Hematopoietic multipotent progenitor cell treated with erythropoietin and hydrocortisone succinate and interleukin-3 and kit ligand, for 6 days (in vitro differentiated cells): Measurements from ENCODE around the gene NNAT.

Experiments used
- DNase-seq: peaks from one replicate; pipeline ENCODE4 v3.0.0-alpha.2; 2015

NNAT gene

DNA sequence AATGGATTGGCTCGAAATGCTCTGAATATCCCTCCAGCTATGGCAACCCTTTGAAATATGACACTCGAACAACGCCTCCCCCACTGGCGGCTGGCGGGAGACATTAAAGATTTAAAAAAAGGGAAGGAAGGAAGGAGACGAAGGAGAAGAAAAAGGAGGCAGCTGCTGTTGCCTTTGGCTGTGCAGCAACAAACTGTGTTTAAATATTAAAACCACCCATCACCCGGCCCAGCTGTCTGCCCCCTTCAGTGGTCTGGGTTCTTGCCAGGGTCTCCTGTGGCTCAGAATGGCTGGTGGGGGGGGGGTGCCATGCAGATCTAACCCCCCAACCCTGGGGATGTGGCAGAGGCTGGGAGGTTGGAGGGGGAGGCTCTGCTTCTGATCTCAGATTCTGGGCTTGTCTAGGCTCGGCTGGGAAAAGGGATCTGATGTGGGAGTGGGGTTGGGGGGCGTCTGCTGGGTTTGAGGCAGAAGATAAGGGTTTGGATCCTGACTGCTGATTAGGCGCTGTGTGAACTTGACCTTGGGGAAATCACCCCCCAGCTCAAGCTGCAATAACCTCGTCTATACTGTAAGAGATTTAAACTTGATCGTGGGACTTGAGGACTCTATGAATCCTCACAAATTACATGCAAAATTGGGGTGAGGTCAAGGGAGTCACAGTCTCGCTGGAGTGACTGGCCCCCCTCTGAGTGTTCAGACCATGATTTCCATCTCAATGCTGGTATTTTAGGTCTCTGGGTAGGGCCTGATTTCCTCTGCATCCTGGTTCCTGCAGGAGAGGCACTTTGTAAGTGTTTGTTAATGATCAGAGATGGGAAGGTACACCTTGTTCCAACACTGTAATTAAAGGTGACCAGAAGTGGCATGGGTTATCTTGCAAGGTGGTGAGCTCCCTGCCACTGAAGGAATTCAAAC, 46.9 kb downstream of the NNAT start:
- DNase-seq = peak; percentile 11

DNA sequence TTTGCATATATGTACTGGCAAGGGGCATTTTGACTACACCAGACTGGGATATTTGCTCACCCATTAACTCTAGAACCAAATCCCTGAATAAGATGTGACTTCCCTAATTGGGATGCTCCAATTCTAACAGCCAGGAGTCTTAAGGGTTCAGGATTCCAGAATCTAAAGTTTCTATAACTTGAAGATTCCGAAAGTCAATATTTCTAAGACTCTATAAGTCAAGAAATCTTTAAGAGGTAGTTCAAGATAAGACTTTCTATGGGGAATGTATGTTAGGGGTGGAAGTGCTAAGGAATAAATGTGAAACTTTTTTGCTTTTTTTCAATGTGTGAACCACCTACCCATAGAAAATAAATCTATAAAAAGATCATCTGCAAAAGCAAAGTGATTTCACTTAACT, 49.4 kb downstream of the NNAT start:
- DNase-seq = no peak

- no peak for DNase-seq
Observed at GRCh38 chr20:37571033-37571432, 50.0 kb downstream of the NNAT start.
